Activated naive CD4-positive, alpha-beta T cell (primary cell): ENCODE data around the gene UNK.

ENCODE experiments used
- DNase-seq, 4 experiments: peaks; one replicate each; lab custom pipeline; 2025; lab: John Stamatoyannopoulos, UW

The UNK gene

GRCh38 chr17:75835654-75835987, 51.0 kb downstream of the UNK start:
- DNase-seq = no peak

GRCh38 chr17:75836605-75837004, 52.0 kb downstream of the UNK start:
- no peak for DNase-seq

- no peak for DNase-seq
Measured at GRCh38 chr17:75837899-75838298, 53.3 kb downstream of the UNK start.

GRCh38 chr17:75838410-75838809, 53.8 kb downstream of the UNK start:
- DNase-seq = no peak

GRCh38 chr17:75839942-75840798, 55.6 kb downstream of the UNK start:
- no peak for DNase-seq

GRCh38 chr17:75840799-75841164, 56.2 kb downstream of the UNK start:
- no peak for DNase-seq

GRCh38 chr17:75842411-75842810, 57.8 kb downstream of the UNK start:
- DNase-seq = no peak

GRCh38 chr17:75842963-75843576, 58.5 kb downstream of the UNK start:
- no peak for DNase-seq

- peak in 2 of 4 experiments; percentile 59 to 63 for DNase-seq
Measured at GRCh38 chr17:75843577-75844529, 59.2 kb downstream of the UNK start, which contains the start of gene UNC13D. UNC13D (minus strand) TSS chr17:75844404; CDS start chr17:75844337, 67 bp downstream.

- DNase-seq = no peak
Measured at GRCh38 chr17:75844530-75845057, 60.0 kb downstream of the UNK start.

GRCh38 chr17:75845058-75845711, 60.6 kb downstream of the UNK start:
- peak in 2 of 4 experiments; percentile 18 to 40 for DNase-seq

GRCh38 chr17:75845933-75846691, 61.5 kb downstream of the UNK start:
- DNase-seq = no peak

- DNase-seq = no peak
Measured at GRCh38 chr17:75846692-75847613, 62.3 kb downstream of the UNK start.

GRCh38 chr17:75847614-75848522, 63.3 kb downstream of the UNK start:
- DNase-seq = no peak

- DNase-seq = peak; percentile 59 to 84 (median 80)
Measured at GRCh38 chr17:75848523-75849278, 64.1 kb downstream of the UNK start.

GRCh38 chr17:75849279-75849646, 64.7 kb downstream of the UNK start:
- no peak for DNase-seq

GRCh38 chr17:75849724-75850123, 65.1 kb downstream of the UNK start:
- DNase-seq = no peak
